A549 (cell line): ENCODE results near the gene NUDT17. TPM values are rescaled to one million over a fixed set of nuclear protein-coding genes. Genes with fewer than 3 reads are reported as not detected.

Experiments
- ATAC-seq, 2 experiments: fragments of 200-7000 bp in 1 of 2; fragments of >200 bp in 1 of 2; cut with Nextera tagmentation in 1 of 2; cut with Tn5 transposase in 1 of 2; 3 replicates each; pipeline versions ENCODE4 v1.8.0 to v1.9.1; 2018 to 2020; ENCODE audit warnings: mild to moderate bottlenecking in 1 of 2, moderate library complexity in 1 of 2
- CTCF ChIA-PET: fragments of 300-600 bp; sonication (Branson Sonifier 250); formaldehyde crosslinking; extraction: SDS; loops from one replicate; lab custom pipeline; 2021; ENCODE audit warnings: antibody characterized with exemption, inconsistent platforms; lab: Yijun Ruan, JAX
- POLR2A ChIA-PET: fragments of 350-600 bp; formaldehyde crosslinking; extraction: SDS; loops from one replicate; lab custom pipeline; 2021; ENCODE audit warnings: antibody characterized with exemption, inconsistent platforms; lab: Yijun Ruan, JAX
- DNase-seq, 2 experiments: peaks; one replicate each; pipeline versions ENCODE4 v3.0.0 to v3.0.0-alpha.2; 2011 to 2016; ENCODE audit warnings: low read depth in 1 of 2, low spot score in 1 of 2
- FAIRE-seq: peaks from 2 replicates; lab custom pipeline; 2011; peaks lifted over from hg19 to GRCh38; lab: Jason Lieb, UNC
- H3K27ac ChIP-seq, 2 experiments: fragments of >200 bp; sonication (Bioruptor Twin); formaldehyde crosslinking; 3 replicates each; pipeline ENCODE4 v1.5.1; 2016 to 2017
- H3K4me1 ChIP-seq: fragments of >200 bp; sonication (Bioruptor Twin); formaldehyde crosslinking; 3 replicates; pipeline ENCODE4 v1.6.1; 2016
- H3K4me2 ChIP-seq: fragments of >200 bp; sonication (Bioruptor Twin); formaldehyde crosslinking; 3 replicates; pipeline ENCODE4 v1.6.1; 2016
- H3K4me3 ChIP-seq: fragments of >200 bp; sonication (Bioruptor Twin); formaldehyde crosslinking; 3 replicates; pipeline ENCODE4 v1.5.1; 2016
- H3K9me3 ChIP-seq: fragments of >200 bp; sonication (Bioruptor Twin); formaldehyde crosslinking; 3 replicates; pipeline ENCODE4 v1.6.1; 2016
- ATOH8 ChIP-seq: fragments of 250-450 bp; sonication (Bioruptor Pico); IDR thresholded peaks from 2 replicates; pipeline ENCODE4 v1.5.0; 2020; ENCODE audit warnings: low read depth, mild to moderate bottlenecking, moderate library complexity
- CBX8 ChIP-seq: fragments of 200-600 bp; sonication (generic); IDR thresholded peaks from 2 replicates; pipeline ENCODE4 v1.6.1; 2016
- CHD2 ChIP-seq: fragments of 150-350 bp; IDR thresholded peaks from 2 replicates; pipeline ENCODE4 v1.6.1; 2014; ENCODE audit warnings: low read length; ENCODE audit not compliant: partially characterized antibody
- CTCF ChIP-seq: fragments of >200 bp; sonication (Bioruptor Twin); formaldehyde crosslinking; IDR thresholded peaks from 3 replicates; pipeline ENCODE4 v1.5.1; 2016
- FOSL2 ChIP-seq, 2 experiments: fragments of 450-650 bp in 1 of 2; fragments of >200 bp in 1 of 2; sonication (Bioruptor Twin) in 1 of 2; formaldehyde crosslinking; IDR thresholded peaks; 2 replicates each; pipeline versions ENCODE4 v1.5.0 to v1.6.1; 2016 to 2020; ENCODE audit warnings: mild to moderate bottlenecking in 1 of 2, moderate library complexity in 1 of 2
- FOXS1 ChIP-seq: fragments of 250-450 bp; sonication (Bioruptor Pico); IDR thresholded peaks from 2 replicates; pipeline ENCODE4 v1.5.0; 2020; ENCODE audit warnings: mild to moderate bottlenecking, moderate library complexity
- GATA3 ChIP-seq: IDR thresholded peaks from 2 replicates; pipeline ENCODE4 v1.6.1; 2012; ENCODE audit warnings: borderline replicate concordance
- HES2 ChIP-seq: fragments of >200 bp; sonication (Bioruptor Twin); formaldehyde crosslinking; IDR thresholded peaks from 2 replicates; pipeline ENCODE4 v1.6.1; 2016
- HMGXB4 ChIP-seq: fragments of 250-450 bp; sonication (Bioruptor Pico); IDR thresholded peaks from 2 replicates; pipeline ENCODE4 v1.5.0; 2021; ENCODE audit warnings: mild to moderate bottlenecking, moderate library complexity, borderline replicate concordance
- HOXA7 ChIP-seq: fragments of 250-450 bp; sonication (Bioruptor Pico); IDR thresholded peaks from 2 replicates; pipeline ENCODE4 v1.5.0; 2020; ENCODE audit warnings: mild to moderate bottlenecking, moderate library complexity
- HOXB13 ChIP-seq: fragments of 250-450 bp; sonication (Bioruptor Pico); IDR thresholded peaks from 2 replicates; pipeline ENCODE4 v1.5.0; 2020; ENCODE audit warnings: low read depth, mild to moderate bottlenecking, moderate library complexity
- HOXB5 ChIP-seq: fragments of 250-450 bp; sonication (Bioruptor Pico); IDR thresholded peaks from 2 replicates; pipeline ENCODE4 v1.5.0; 2020; ENCODE audit warnings: mild to moderate bottlenecking, moderate library complexity
- MAZ ChIP-seq: fragments of 150-350 bp; IDR thresholded peaks from 2 replicates; pipeline ENCODE4 v1.6.1; 2014; ENCODE audit warnings: antibody characterized with exemption, low read depth, low read length, borderline replicate concordance
- POLR2AphosphoS2 ChIP-seq: conservative IDR thresholded peaks from 2 replicates; pipeline ENCODE4 v1.6.1; 2012; ENCODE audit warnings: low read length, improper control_type of control experiment, inconsistent platforms
- RNF2 ChIP-seq: fragments of 200-600 bp; sonication (generic); IDR thresholded peaks from 2 replicates; pipeline ENCODE4 v1.6.1; 2016; ENCODE audit warnings: low read depth, mild to moderate bottlenecking, antibody characterized with exemption, moderate library complexity, borderline replicate concordance
- USF2 ChIP-seq: fragments of 450-650 bp; IDR thresholded peaks from 2 replicates; pipeline ENCODE4 v1.6.1; 2014; ENCODE audit warnings: antibody characterized with exemption
- ZC3H11A ChIP-seq: fragments of 450-650 bp; IDR thresholded peaks from 2 replicates; pipeline ENCODE4 v1.6.1; 2014; ENCODE audit warnings: antibody characterized with exemption, mild to moderate bottlenecking
- ZSCAN20 ChIP-seq: fragments of 250-450 bp; sonication (Bioruptor Pico); IDR thresholded peaks from 2 replicates; pipeline ENCODE4 v1.8.0; 2022; ENCODE audit warnings: mild to moderate bottlenecking, moderate library complexity
- WGBS: methylation state at CpG from one replicate; pipeline ENCODE4 v1.1.6; 2017; ENCODE audit errors: missing lambda C conversion rate; 5-methylcytosine and 5-hydroxymethylcytosine counted together
- polyA plus RNA-seq, 4 experiments: library from polyadenylated mRNA; depleted of rRNA in 3 of 4; stranded (reverse); fragments of >200 nt; fragmentation: RNase III in 1 of 4; extraction: RNeasy Plus Mini Kit Qiagen cat#74134 plus additional on column Dnase treatment in 1 of 4; gene quantifications; 2 replicates in 3 of 4; 3 replicates in 1 of 4; pipeline ENCODE4 v1.2.3, GENCODE V29; 2011 to 2017

The NUDT17 gene
- polyA plus RNA-seq, 2 of the 4 experiments (the other 2 are of a cell fraction) = 4.9 to 6.7 TPM

- TF ChIP-seq USF2 = peak; percentile 72
- TF ChIP-seq ATOH8 (CRISPR knock-in tag) = no peak
- no peak for TF ChIP-seq CHD2
- no peak for TF ChIP-seq CBX8
- TF ChIP-seq HOXB13 (CRISPR knock-in tag) = peak; percentile 51; the same call in 1 of the 2 replicates
- TF ChIP-seq HOXB5 (CRISPR knock-in tag) = no peak
- TF ChIP-seq ZSCAN20 (CRISPR knock-in tag) = no peak
- no peak for TF ChIP-seq ZC3H11A
- TF ChIP-seq HOXA7 = no peak
- TF ChIP-seq MAZ = no peak
- TF ChIP-seq FOSL2 (IDR thresholded peaks at IDR 0.05) = no peak
- no peak for TF ChIP-seq FOSL2 (CRISPR knock-in tag; IDR thresholded peaks at IDR 0.05)
- TF ChIP-seq RNF2 = no peak
- TF ChIP-seq FOXS1 (CRISPR knock-in tag) = no peak
- TF ChIP-seq HES2 = no peak
- TF ChIP-seq GATA3 = no peak; the same call in 1 of the 2 replicates
Measured at GRCh38 chr1:145823565-145824498, 21.6 kb upstream of the NUDT17 start, which contains the start of the genes POLR3C and RNF115 (continued).

- FAIRE-seq (no peak), ATAC-seq (no peak), DNase-seq (peak in 1 of 2 experiments; percentile 18)
- Histone ChIP-seq H3K4me3 (peak overlapping the region; percentile 75), H3K4me1 (peaks cover 11% of the 10 kb centered on the region), H3K27ac (peak overlapping the region; percentile 94 to 97), H3K9me3 (no peaks in the 10 kb centered on the region), H3K4me2 (peak overlapping the region; percentile 85)
- POLR2A ChIA-PET = interaction anchor here (1.0 to 1.7 kb wide), 7 partner anchors 10 to 359 kb away, joined by 3 to 16 read pairs (median 6); partner anchors contain the start of genes NUDT17 and PIAS3
- TF ChIP-seq HMGXB4 (CRISPR knock-in tag) = no peak
- 2% methylated on average over 7 of the region's 7 CpGs for WGBS
- CTCF ChIA-PET = interaction anchor here (1.0 to 8.5 kb wide), 4 partner anchors 10 to 103 kb away, joined by 3 to 109 read pairs (median 7); partner anchors contain the start of gene NUDT17
Measured at GRCh38 chr1:145824499-145824842, 21.0 kb upstream of the NUDT17 start.

GRCh38 chr1:145826030-145826429 lies 19.4 kb upstream of the NUDT17 start:
- no peak overlapping the region for H3K4me3 ChIP-seq

More at GRCh38 chr1:145826030-145826429, 19.4 kb upstream of the NUDT17 start:
- CTCF ChIA-PET = interaction anchor here (0.5 to 8.5 kb wide), 9 partner anchors 13 to 182 kb away, joined by 3 to 109 read pairs (median 5); partner anchors contain the start of gene NUDT17
- Histone ChIP-seq H3K9me3 (no peaks in the 10 kb centered on the region), H3K27ac (no peak overlapping the region), H3K4me1 (peaks cover 11% of the 10 kb centered on the region), H3K4me2 (peak overlapping the region; percentile 85; the same call in 2 of the 3 replicates)
- FAIRE-seq (no peak), DNase-seq (peak in 1 of 2 experiments; percentile 18), ATAC-seq (no peak)
- POLR2A ChIA-PET = interaction anchor here (0.7 kb wide), 1 partner anchor 88 kb away, joined by 4 read pairs; no protein-coding TSS in a partner anchor
- 92% methylated on average over 2 of the region's 2 CpGs for WGBS
- TF ChIP-seq POLR2AphosphoS2 (no peak), HMGXB4 (CRISPR knock-in tag) (no peak), MAZ (no peak), CTCF (peak; percentile 9; the same call in 1 of the 3 replicates)
